Psoas muscle (tissue), 8 donors: Measurements from ENCODE around the gene ACOXL. TPM values are rescaled to one million over a fixed set of nuclear protein-coding genes. Genes with fewer than 3 reads are reported as not detected.

ENCODE experiments used
- ATAC-seq, 4 donors: fragments of 200-7000 bp; cut with Tn5 transposase; one replicate each; pipeline ENCODE4 v1.9.1; 2020; ENCODE audit warnings: moderate library complexity in 3 of 4, mild to moderate bottlenecking in 2 of 4
- DNase-seq, 2 donors: peaks; one replicate each; pipeline ENCODE4 v3.0.0-alpha.2; 2020
- H3K27ac ChIP-seq: fragments of 200-600 bp; one replicate; pipeline ENCODE4 v1.8.0; 2022
- H3K27me3 ChIP-seq, 3 donors: fragments of 200-600 bp in 1 of 3; one replicate each; pipeline versions ENCODE4 v1.6.1 to v1.8.0; 2013 to 2022; ENCODE audit warnings: low read length in 2 of 3, mild to moderate bottlenecking in 2 of 3, moderate library complexity in 1 of 3; ENCODE audit not compliant: insufficient read depth in 3 of 3
- H3K36me3 ChIP-seq, 2 donors: fragments of 200-600 bp in 1 of 2; one replicate each; pipeline versions ENCODE4 v1.6.1 to v1.8.0; 2013 to 2022; ENCODE audit warnings: low read depth in 1 of 2, mild to moderate bottlenecking in 1 of 2, moderate library complexity in 1 of 2; ENCODE audit not compliant: insufficient read depth in 1 of 2
- H3K4me1 ChIP-seq: fragments of 200-600 bp; one replicate; pipeline ENCODE4 v1.8.0; 2022
- H3K4me3 ChIP-seq: fragments of 200-600 bp; one replicate; pipeline ENCODE4 v1.8.0; 2022; ENCODE audit warnings: mild to moderate bottlenecking
- H3K9me3 ChIP-seq: fragments of 200-600 bp; one replicate; pipeline ENCODE4 v1.8.0; 2022
- CTCF ChIP-seq: fragments of 200-600 bp; IDR thresholded peaks from one replicate; pipeline ENCODE4 v1.8.0; 2022; ENCODE audit warnings: antibody characterized with exemption
- WGBS, 3 donors: extraction: QIAGEN DNeasy Blood & Tissue Kit; methylation state at CpG; one replicate each; pipeline versions ENCODE4 v1.1.6 to v1.1.7; 2013; 5-methylcytosine and 5-hydroxymethylcytosine counted together
- intact Hi-C, 2 donors: fragments of 100-400 bp; cut with DNase I; formaldehyde crosslinking; loops; one replicate each; pipeline versions ENCODE4 v1.11.0 to v1.14.2; 2022
- polyA plus RNA-seq, 3 donors: library from polyadenylated mRNA; stranded (reverse); fragments of 200-250 nt; gene quantifications; one replicate each; pipeline ENCODE4 v1.2.3, GENCODE V29; 2013
- total RNA-seq, 4 donors: library from RNA; stranded (reverse); fragmentation: NEBNext Ultra II Directional in 2 of 4; extraction: Animal tissue kit (Norgen Biotek cat#: 25700) in 2 of 4; gene quantifications; one replicate each; pipeline versions ENCODE4 v1.2.1 to v1.2.4, GENCODE V29; 2021 to 2023
- donor health status: healthy with polysubstance abuse.
- donor health status: DM: no; HTN: no; CAD: no; lungs with moderate emphysema.
- donor health status: Bipolar disorder and iron deficiency.
- donor health status: healthy.
- donor health status: DM: yes; HTN: yes; CAD: no.
- donor health status: DM: no; HTN: no; CAD: no.
- donor health status: DM: no; HTN: no; CAD: no.
- donor health status: DM: yes; HTN: yes; CAD: no.

Gene ACOXL
- total and polyA plus RNA-seq, 7 donors, result 0.01 TPM; not detected in 6

DNA sequence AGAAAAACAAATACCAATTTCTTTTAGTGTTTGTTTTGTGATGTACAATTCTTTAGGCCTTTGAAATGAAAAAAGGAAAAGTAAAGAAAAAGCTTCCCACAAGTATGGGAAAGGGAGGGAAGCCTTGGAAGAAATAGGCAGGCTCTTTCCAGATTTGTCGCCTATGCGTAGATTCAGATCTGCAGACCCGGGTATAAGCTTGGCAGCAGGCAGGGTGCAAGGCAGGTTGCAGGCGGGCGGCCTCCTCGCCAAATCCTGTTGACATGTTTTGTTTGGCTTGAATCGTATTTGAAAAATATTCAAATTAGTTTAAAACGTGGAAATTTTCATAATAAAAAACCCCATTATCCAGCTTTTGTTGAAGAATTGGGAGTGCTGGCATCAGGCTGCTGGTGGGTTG is 104.3 kb downstream of the ACOXL start:
- TF ChIP-seq CTCF, result no peak
- H3K4me1 ChIP-seq, result no peaks in the 10 kb centered on the region
- DNase-seq (no peak), ATAC-seq (no peak)
- H3K27me3 ChIP-seq, result peaks cover 0 to 2% (median 0%) of the 10 kb centered on the region in 3 donors
- intact Hi-C loops, result no loop called here
- no peak overlapping the region for H3K27ac ChIP-seq
- 90 to 93% (median 92%) methylated on average over 8 of the region's 8 CpGs for WGBS, 3 donors
- H3K4me3 ChIP-seq, result no peak overlapping the region
- H3K36me3 ChIP-seq, result no peaks in the 10 kb centered on the region
- H3K9me3 ChIP-seq, result no peaks in the 10 kb centered on the region

GRCh38 chr2:110837446-110838409 is 105.4 kb downstream of the ACOXL start:
- 71 to 75% (median 72%) methylated on average over 13 of the region's 13 CpGs for WGBS, 3 donors
- Histone ChIP-seq H3K9me3 (no peaks in the 10 kb centered on the region), H3K27ac (no peak overlapping the region), H3K4me3 (no peak overlapping the region), H3K36me3 (no peaks in the 10 kb centered on the region), H3K4me1 (no peaks in the 10 kb centered on the region), H3K27me3 (peaks cover 0 to 2% (median 0%) of the 10 kb centered on the region in 3 donors)
- TF ChIP-seq CTCF, result no peak
- DNase-seq, result no peak
- ATAC-seq, result no peak
- intact Hi-C loops, result no loop called here

GRCh38 chr2:110838657-110839384 is 106.4 kb downstream of the ACOXL start:
- no peak for TF ChIP-seq CTCF
- H3K4me3 ChIP-seq, result no peak overlapping the region
- DNase-seq (no peak), ATAC-seq (no peak)
- H3K27me3 ChIP-seq, result peaks cover 0 to under 1% (median 0%) of the 10 kb centered on the region in 3 donors
- H3K36me3 ChIP-seq, result no peaks in the 10 kb centered on the region
- H3K9me3 ChIP-seq, result no peaks in the 10 kb centered on the region
- no peaks in the 10 kb centered on the region for H3K4me1 ChIP-seq
- intact Hi-C loops, result no loop called here
- H3K27ac ChIP-seq, result no peak overlapping the region
- 41 to 45% (median 41%) methylated on average over 5 of the region's 5 CpGs for WGBS, 3 donors

DNA sequence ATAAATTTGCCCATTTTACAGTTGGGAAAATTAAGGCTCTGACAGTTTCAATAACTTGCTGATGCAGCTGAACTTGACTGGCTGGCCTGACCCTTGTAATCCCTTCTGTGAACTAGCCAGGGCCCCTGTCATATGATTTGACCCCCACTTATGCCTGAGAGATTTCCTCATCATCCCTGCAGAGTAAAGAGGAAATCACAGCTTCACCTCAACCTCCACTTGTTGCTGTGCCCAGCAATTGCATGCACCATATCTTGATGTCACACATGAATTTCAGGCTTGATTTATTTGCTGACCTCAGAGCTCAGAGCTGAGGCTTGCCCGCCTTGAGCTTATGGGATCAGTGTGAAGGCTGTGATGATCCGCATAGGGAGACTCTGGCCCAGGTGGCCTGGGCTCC is 108.1 kb downstream of the ACOXL start:
- ATAC-seq, result no peak
- Histone ChIP-seq H3K27me3 (no peaks in the 10 kb centered on the region), H3K4me3 (no peak overlapping the region), H3K9me3 (no peaks in the 10 kb centered on the region), H3K4me1 (no peaks in the 10 kb centered on the region), H3K36me3 (no peaks in the 10 kb centered on the region), H3K27ac (no peak overlapping the region)
- intact Hi-C loops, result no loop called here
- no peak for DNase-seq
- 46 to 87% (median 60%) methylated on average over 2 of the region's 2 CpGs for WGBS, 3 donors
- TF ChIP-seq CTCF, result no peak
